Stimulated activated CD4-positive, alpha-beta T cell treated with anti-CD3 and anti-CD28 coated beads, Interleukin-15, amount 100 ng/mL, for 1 hour (primary cell): ENCODE measurements around the gene LGALS7B.
A peak's percentile ranks its signal among the peaks of the same experiment; 100 is the strongest.
"Not testable (repeated sequence)": the region's sequence is repeated elsewhere in the genome, so short reads cannot be mapped to it uniquely, and the experiment has no call there.

Source experiments
- DNase-seq, 2 donors: peaks; one replicate each; pipeline ENCODE4 v3.0.0-alpha.2; 2020; ENCODE audit warnings: low read depth in 1 of 2, low spot score in 1 of 2

LGALS7B gene

DNA sequence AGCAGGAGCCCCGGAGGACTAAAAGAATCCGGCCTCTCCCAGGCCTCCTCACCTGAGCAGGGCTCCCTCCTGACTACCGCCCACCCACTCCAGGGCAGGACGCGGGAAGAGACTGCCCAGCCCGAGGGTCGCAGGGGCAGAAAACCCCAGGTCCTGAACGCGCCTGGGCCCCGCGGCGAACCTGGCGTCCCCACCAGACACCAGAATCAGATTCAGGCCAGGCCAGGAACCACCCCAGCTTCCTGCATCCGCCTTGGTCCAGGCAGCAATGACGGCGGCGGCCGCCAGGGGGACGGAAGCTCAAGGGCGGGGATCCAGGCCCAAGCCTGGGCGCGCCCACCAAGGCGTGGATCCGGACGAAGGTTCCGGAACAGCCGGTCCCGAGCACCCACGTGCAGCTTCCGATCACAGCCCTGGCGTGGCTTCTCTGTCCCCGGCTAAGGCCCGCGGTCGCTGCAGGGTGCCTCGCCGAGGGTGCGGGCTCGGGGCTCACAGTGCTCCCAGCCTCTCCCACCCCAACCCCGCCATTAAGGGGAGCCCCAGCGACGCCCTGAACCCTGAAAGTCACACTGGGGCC lies 19.3 kb upstream of the LGALS7B start:
- DNase-seq = peak; percentile 84 to 86

DNA sequence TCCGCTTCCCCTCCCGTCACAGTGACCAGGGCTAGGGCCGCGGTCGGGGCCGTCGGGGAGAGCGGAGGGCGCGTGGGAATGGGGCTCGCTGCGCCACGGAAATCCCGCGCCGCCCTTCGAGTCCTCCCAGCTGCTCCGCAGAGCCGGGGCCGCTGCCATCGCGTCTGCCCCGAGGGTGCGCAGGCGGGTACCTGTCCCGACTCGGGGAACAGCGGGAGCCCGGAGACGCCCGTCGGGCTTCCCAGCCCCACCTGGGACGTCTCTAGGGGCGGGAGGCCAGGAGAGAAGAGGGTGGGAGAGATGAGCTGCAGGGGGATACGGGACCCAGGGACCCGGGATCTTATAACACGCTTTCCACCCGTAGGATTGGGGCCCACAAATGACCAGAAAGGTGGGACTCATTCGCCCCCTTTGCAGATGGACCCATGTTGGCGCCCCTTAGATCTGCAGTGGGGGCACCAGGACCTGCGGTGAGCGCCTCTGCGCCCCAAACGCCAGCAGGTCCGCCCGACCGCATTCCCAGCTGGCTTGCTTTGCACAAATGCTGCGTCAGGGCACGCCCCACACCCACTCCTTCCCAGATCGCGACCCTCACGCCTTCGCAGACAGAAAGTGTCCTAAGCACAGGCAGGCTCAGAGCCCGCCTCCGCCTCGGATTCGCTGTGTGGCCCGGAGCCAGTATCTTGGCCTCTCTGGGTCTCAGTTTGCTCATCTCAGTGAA lies 18.6 kb upstream of the LGALS7B start:
- DNase-seq = not testable (repeated sequence)

DNA sequence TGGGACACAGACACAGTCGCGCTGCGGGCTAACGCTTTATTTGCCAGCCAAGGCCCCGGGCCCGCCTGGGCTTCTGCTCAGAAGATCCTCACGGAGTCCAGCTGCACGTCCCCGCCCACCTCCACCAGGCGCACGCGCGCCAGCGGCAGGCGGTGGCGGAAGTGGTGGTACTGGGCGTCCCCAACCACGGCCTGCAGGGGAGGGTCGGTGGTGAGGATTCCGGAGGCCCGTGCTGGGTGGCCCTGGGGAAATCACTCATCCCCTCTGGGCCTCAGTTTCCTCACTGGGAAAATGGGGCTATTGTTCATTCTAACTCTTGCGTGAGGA lies 18.1 kb upstream of the LGALS7B start:
- not testable (repeated sequence) for DNase-seq

DNA sequence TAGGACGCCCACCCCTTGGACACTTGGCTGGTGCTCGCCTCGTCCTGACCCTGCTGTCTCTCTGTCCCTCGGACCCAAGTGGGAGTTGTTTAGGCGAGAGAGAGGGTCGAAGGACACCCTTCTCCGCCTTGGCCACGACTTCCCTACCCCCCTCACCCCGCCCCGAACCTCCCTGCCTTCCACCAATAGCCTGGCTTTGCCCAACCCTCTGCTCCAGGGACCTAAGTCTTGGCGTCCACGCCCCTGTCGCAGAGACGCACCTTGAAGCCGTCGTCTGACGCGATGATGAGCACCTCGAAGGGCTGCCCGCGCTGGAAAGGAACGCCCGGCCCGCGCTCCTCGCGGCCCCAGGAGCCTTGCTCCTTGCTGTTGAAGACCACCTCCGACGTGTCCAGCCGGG lies 17.4 kb upstream of the LGALS7B start:
- not testable (repeated sequence) for DNase-seq

DNA sequence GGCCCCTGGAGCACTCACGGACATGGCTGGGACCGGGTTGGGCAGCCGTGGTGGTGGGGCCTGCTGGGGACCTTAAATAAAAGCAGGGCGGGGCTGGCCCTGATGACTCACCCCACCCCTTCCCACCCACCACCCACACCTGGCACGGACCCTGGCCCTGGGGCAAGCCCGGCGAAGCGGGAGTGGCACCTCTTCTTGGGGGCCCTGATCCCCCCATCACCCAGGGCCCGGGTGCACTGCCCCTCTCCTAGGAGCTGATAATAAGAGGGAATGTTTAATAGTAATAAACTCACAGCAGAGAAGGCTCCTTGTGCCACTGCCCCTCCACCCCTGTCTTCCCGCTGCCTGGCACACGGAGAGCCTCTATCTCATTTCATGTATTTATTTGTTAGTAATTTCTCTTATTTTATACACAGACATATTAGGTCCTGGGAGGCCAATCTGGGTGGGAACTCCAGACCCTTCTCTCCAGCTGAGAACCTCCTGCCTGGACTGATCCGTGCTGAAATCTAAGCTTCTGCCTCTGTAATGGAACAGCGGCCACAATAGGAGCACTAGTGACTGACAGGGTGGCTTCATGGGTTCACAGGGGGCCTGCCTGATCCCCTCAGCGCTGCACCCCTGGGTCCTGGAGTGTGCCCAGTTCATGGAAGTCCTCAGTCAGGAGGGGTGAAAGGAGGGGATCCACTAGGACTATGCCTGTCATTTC lies 15.4 kb upstream of the LGALS7B start, which contains the start of gene LGALS7:
TSS of gene LGALS7 (minus strand) at position 49 of the 709 bp plus-strand sequence. CDS start at position 24, 25 bp downstream.
- DNase-seq = no peak

DNA sequence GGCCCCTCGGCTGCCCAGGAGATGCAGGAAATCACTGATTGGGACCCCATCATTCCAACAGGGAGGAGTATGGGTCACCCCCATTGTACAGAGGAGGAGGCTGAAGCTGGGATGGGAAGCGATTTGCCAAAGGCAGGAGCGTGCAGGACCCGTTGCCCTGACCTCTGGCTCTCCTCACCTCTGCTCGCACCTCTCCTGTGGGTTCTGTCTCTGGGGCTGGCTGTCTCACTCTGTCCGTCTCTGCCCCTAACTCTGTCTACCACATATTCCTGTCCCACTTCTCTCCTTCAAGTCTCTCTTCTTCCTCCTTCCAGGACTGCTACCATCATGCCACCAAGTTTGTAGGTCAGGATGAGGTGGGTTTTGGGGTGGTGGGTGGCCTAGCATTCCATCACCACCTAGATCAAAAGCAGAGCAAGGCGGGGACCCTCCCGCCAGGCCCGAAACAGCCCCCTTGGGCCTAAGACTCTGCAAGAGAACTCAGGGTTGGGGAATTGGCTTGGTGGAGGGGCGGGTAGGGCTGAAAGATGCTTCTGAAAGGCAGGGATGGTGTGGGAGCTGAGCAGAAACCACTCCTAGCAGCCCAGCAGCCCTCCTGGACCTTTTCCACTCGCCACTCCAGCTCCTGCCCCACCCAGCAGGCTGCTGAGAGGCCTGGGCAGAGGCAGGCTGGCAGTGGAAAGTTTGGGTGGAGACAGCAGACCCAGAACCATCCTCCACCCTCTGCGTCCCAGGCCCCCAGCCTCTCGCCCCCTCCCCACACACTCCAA lies 14.6 kb upstream of the LGALS7B start:
- DNase-seq = no peak

DNA sequence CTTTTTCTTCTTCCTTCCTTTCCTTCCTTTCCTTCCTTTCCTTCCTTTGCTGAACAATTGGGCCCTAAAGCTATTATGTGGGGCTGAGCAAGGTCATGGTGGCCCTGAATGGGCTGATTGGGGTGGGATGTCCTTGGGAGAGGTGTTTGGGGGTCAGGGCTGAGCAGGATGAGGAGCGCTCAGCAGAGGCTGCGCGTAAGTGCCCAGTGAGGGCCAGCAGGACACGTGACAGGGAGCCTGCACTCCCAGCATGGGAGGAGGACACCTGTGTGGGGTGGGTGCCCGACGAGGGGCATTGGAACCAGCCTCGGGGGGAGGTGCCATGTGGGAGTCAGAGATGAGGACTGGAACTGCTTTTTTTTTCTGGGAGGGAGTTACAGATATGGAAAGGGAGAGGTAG lies 10.3 kb upstream of the LGALS7B start:
- no peak for DNase-seq

DNA sequence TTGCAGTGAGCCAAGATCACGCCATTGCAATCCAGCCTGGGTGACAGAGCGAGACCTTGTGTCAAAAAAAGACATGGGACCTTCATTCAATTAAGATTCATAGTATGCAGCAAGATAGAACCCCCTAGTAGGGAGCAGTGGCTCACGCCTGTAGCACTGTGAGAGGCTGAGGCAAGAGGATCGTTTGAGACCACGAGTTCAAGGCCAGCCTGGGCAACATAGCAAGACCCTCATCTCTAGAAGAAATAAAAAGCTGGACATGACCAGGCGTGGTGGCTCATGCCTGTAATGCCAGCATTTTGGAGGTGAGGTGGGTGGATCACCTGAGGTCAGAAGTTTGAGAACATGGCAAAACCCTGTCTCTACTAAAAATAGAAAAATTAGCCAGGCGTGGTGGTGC lies 8.6 kb upstream of the LGALS7B start:
- no peak for DNase-seq

DNA sequence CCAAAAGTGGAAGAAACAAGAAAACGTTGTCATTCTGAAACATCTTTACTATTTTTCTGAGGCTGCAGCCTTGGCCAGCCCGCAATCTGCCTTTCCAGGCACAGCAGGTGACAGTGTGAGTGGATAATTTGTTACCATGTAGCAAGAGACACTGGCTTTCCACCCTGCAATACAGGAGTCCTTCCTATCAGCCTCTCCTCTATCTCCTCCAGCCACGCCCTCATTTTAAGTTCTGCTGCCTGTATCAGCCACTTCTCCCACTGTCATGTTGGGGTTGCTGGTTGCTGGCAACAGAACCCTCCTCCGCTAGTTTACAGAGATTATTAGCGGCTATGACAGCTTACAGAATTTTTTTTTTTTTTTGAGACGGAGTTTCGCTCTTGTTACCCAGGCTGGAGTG lies 7.9 kb upstream of the LGALS7B start:
- DNase-seq = no peak

DNA sequence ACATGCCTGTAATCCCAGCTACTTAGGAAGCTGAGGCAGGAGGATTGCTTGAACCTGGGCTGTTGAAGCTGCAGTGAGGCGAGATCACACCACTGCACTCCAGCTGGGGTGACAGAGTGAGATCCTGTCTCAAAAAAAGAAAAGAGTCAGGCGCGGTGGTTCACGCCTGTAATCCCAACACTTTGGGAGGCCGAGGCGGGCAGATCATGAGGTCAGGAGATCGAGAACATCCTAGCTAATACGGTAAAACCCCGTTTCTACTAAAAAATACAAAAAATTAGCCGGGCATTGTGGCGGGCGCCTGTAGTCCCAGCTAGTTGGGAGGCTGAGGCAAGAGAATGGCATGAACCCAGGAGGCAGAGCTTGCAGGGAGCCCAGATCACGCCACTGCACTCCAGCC lies 6.8 kb upstream of the LGALS7B start:
- not testable (repeated sequence) for DNase-seq

DNA sequence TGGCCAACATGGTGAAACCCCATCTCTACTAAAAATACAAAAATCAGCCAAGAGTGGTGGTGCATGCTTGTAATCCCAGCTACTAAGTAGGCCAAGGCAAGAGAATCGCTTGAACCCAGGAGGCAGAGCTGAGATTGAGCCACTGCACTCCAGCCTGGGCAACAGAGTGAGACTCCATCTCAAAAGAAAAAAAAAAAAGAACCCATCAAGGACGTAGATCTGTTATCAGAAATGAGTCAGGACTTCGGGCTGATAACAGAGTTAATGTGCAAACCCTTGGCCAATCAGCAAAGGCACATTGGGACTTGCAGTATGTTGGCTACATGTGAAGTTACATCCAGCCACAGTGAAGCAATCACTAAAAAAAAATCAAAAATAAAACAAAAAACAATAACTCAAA lies 4.8 kb upstream of the LGALS7B start:
- DNase-seq = no peak

DNA sequence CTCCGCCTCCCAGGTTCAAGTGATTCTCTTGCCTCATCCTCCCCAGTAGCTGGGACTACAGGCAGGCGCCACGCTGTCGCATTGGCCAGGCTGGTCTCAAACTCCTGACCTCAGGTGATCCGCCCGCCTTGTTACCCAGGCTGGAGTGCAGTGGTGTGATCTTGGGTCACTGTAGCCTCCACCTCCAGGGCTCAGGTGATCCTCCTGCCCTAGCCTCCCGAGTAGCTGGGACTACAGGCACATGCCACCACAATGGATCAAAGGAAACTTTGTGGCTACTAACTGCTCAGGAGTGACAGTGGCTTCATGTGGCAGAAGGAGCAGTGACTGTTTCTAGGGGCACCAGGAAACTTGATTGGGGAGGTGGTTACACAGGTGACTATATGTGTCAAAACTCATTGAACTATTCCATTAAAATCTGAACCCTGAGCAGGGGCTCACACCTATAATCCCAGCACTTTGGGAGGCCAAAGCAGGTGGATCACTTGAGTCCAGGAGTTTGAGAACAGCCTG lies 3.8 kb upstream of the LGALS7B start:
- no peak for DNase-seq

DNA sequence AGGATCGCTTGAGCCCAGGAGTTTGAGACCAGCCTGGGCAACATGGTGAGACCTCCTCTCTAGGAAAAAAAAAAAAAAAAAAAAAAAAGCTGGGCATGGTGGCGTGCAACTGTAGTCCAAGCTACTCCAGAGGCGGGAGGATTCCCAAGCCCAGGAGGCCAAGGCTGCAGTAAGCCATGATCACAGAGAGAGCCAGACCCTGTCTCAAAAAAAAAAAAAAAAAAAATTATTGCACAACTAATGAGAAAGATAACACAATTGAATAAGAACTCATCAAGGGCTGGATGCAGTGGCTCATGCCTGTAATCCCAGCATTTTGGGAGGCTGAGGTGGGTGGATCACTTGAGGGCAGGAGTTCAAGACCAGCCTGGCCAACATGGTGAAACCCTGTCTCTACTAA lies 2.9 kb upstream of the LGALS7B start:
- DNase-seq = not testable (repeated sequence)

DNA sequence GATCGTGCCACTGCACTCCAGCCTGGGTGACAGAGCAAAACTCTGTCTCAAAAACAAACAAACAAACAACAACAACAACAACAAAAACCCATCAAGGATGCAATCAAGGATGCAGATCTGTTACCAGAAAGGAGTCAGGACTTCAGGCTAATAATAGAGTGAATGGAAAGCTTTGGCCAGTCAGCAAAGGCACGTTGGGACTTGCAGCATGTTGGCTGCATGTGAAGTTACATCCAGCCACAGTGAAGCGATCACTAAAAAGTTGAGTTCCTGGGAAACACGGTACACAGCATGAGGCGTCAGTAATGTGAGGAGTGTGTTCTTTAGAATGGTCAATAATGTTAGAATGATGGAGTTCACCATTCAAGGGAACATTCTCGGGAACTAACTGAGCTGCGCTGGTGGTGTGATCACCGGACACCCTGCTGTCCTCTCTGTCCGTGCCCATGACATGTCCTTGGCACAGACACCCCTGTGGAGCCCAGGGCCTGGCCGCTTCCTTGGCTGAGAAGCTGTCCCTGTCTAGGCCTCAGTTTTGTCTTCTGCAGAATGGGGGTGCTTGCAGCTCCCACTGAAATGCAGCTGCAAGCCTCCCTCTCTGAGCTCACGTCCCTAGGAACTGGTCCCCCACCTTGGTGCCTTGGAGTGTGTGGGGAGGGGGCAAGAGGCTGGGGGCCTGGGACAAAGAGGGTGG lies 2.3 kb upstream of the LGALS7B start:
- no peak for DNase-seq

DNA sequence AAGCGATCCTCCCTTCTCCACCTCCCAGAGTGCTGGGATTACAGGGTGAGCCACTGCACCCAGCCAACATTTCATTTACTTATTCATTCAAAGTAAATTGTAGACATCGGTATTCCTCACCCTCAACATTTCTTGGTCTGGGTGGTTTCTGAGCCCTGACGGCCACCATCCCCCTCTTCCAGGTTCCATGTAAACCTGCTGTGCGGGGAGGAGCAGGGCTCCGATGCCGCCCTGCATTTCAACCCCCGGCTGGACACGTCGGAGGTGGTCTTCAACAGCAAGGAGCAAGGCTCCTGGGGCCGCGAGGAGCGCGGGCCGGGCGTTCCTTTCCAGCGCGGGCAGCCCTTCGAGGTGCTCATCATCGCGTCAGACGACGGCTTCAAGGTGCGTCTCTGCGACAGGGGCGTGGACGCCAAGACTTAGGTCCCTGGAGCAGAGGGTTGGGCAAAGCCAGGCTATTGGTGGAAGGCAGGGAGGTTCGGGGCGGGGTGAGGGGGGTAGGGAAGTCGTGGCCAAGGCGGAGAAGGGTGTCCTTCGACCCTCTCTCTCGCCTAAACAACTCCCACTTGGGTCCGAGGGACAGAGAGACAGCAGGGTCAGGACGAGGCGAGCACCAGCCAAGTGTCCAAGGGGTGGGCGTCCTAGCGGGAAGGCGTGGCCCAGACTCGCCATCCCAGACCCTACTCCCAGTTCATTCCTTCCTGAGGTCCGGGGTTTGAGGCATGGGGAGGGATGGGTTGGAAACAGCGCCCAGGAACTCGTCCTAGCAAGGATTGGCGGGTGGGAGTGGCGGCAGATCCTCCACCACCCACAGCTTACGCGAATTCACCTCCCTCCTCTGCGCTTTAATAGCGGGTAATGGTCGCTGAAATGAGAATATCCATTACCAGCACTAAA lies 1.8 kb downstream of the LGALS7B start:
- not testable (repeated sequence) for DNase-seq

DNA sequence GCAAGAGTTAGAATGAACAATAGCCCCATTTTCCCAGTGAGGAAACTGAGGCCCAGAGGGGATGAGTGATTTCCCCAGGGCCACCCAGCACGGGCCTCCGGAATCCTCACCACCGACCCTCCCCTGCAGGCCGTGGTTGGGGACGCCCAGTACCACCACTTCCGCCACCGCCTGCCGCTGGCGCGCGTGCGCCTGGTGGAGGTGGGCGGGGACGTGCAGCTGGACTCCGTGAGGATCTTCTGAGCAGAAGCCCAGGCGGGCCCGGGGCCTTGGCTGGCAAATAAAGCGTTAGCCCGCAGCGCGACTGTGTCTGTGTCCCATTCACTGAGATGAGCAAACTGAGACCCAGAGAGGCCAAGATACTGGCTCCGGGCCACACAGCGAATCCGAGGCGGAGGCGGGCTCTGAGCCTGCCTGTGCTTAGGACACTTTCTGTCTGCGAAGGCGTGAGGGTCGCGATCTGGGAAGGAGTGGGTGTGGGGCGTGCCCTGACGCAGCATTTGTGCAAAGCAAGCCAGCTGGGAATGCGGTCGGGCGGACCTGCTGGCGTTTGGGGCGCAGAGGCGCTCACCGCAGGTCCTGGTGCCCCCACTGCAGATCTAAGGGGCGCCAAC lies 2.6 kb downstream of the LGALS7B start:
- not testable (repeated sequence) for DNase-seq

DNA sequence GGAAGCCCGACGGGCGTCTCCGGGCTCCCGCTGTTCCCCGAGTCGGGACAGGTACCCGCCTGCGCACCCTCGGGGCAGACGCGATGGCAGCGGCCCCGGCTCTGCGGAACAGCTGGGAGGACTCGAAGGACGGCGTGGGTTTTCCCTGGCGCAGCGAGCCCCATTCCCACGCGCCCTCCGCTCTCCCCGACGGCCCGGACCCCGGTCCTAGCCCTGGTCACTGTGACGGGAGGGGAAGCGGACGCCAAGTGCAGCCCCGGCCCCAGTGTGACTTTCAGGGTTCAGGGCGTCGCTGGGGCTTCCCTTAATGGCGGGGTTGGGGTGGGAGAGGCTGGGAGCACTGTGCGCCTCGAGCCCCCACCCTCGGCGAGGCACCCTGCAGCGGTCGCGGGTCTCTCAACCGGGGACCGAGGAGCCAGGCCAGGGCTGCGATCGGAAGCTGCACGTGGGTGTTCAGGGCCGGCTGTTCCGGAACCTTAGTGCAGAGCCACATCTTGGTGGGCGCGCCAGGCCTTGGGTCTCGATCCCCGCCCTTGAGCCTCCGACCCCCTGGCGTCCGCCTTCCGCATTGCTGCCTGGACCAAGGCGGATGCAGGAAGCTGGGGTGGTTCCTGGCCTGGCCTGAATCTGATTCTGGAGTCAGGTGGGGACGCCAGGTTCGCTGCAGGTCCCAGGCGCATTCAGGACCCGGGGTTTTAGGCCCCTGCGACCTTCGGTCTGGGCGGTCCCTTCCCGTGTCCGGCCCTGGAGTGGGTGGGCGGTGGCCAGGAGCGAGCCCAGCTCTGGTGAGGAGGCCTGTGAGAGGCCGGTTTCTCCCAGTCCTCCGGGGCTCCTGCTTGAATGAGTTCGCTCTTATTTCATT lies 3.5 kb downstream of the LGALS7B start:
- peak in 1 of 2 donors; percentile 15 for DNase-seq

DNA sequence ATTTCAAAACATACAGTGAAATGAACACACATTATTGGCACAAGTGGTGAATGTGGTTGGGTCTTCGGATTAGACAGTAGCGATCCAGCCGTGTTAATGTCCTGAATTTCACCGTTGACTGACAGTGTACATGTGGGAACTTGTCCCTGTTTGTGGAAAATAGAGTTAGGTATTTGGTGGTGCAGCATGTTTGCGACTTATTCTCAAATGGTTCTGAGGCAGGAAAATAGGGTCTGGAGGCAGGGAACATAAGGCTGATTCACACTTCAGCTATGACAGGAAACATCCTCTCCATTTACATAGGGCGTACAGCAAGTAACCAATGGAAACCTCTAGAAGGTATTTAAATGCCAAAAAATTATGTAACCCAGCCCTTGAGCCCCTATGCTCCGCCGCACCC lies 4.2 kb downstream of the LGALS7B start:
- DNase-seq = no peak
